Measurements from ENCODE around the gene EPC1.

Gene EPC1

DNA sequence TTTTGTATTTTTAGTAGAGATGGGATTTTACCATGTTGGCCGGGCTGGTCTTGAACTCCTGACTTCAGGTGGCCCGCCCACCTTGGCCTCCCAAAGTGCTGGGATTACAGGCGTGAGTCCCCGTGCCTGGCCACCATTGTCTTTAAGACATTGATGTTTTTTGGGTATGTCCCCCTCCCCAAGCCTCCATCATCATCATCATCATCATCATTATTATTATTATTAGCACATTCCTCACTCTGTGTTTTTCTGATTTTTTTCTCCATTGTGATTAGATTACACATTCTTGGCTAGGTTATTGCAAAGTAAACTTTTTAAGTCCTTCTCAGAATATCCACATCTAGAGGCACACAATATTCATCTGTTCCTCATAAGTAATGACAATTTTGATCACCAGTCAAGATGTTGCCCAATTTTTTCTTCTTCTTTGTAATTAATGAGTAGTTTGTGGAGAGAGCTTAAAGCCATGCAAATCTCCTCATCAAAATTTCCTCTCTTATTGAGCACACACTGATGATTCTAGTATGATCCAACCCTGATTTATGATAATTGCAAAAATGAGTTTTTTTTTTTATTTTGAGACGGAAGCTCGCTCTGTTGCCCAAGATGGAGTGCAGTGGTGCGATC lies 47.5 kb downstream of the EPC1 start:
- H4K91ac ChIP-seq (ENCODE audit: low read depth, low read length), result no peak overlapping the region
- H3K4me3 ChIP-seq (ENCODE audit: low read depth, low read length), result no peak overlapping the region
- H3K36me3 ChIP-seq (ENCODE audit: control insufficient read depth in 1 of 2, insufficient read depth in 2 of 2, low read length in 2 of 2), result peaks cover 7 to 8% of the 10 kb centered on the region in 2 experiments
- no peak overlapping the region for H2AK5ac ChIP-seq (ENCODE audit: low read length)
- no peaks in the 10 kb centered on the region for H3K27me3 ChIP-seq (ENCODE audit: insufficient read depth, low read length)
- no peaks in the 10 kb centered on the region for H3K9me3 ChIP-seq (ENCODE audit: insufficient read depth, low read depth, low read length)
- H3K4ac ChIP-seq (ENCODE audit: low read depth, low read length), result no peak overlapping the region
- H2BK12ac ChIP-seq (ENCODE audit: low read length), result no peak overlapping the region
- no peak overlapping the region for H2BK120ac ChIP-seq (ENCODE audit: insufficient read depth, low read length, poor library complexity)
- no peak overlapping the region for H3K27ac ChIP-seq (ENCODE audit: low read depth, low read length)
- H3K79me2 ChIP-seq (ENCODE audit: control insufficient read depth, insufficient read depth, low read length, poor library complexity), result no peaks in the 10 kb centered on the region
- no peak overlapping the region for H3K23ac ChIP-seq (ENCODE audit: low read length)
- no peak overlapping the region for H4K12ac ChIP-seq (ENCODE audit: low read depth, low read length)
- no peak overlapping the region for H4K8ac ChIP-seq (ENCODE audit: low read depth, low read length)
- no peak overlapping the region for H3K9ac ChIP-seq (ENCODE audit: low read length)
- H3K14ac ChIP-seq (ENCODE audit: low read length), result no peak overlapping the region
- no peak for DNase-seq
- WGBS (ENCODE audit: extremely low coverage, insufficient coverage, insufficient read length), result no CpG with 5 or more reads among the region's 7 CpGs
- H3K18ac ChIP-seq (ENCODE audit: low read length), result no peak overlapping the region
- H2BK5ac ChIP-seq (ENCODE audit: low read depth, low read length, poor library complexity), result no peak overlapping the region
- no peaks in the 10 kb centered on the region for H3K4me1 ChIP-seq (ENCODE audit: control insufficient read depth in 1 of 2, insufficient read depth in 2 of 2, low read length in 2 of 2)
- no peaks in the 10 kb centered on the region for H3K79me1 ChIP-seq (ENCODE audit: low read length)
- no peak overlapping the region for H2AFZ ChIP-seq (ENCODE audit: insufficient read depth, low read length, poor library complexity)
- H3K4me2 ChIP-seq (ENCODE audit: low read length), result no peak overlapping the region

DNA sequence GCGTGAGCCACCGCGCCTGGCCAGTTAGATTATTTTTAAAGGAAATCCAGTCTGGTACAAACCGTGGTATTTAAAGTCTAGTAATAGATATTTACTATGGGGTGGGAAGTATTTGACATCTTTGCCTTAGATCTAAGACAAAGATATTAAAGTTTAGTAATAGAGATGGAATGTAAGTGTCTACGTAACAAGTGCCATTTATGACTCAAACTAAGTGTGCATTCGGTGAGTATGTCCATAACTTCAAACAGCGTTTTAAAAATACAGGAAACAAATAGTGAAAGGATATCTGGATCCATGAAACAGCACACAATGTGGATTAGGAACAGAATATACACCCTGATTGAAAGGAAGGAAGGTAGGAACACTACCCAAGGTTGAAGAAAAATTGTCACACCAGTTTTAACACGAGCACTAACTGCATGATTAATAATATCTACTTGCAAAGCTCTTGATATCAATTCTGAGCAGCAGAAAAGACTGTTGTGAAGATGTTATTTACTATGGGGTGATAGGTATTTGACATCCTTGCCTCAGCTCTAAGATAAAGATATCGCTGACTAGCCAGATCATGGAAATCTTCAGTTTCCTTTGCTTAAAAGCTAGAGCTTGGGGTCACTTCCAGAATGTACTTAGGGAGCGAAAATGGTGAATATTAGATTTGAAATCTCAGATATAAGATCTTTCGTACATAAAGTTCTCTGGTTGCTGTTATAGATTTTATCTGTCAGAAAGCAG lies 48.7 kb downstream of the EPC1 start:
- H3K18ac ChIP-seq (ENCODE audit: low read length), result no peak overlapping the region
- H4K91ac ChIP-seq (ENCODE audit: low read depth, low read length), result no peak overlapping the region
- H3K9me3 ChIP-seq (ENCODE audit: insufficient read depth, low read depth, low read length), result no peaks in the 10 kb centered on the region
- no peak overlapping the region for H2BK5ac ChIP-seq (ENCODE audit: low read depth, low read length, poor library complexity)
- H2AFZ ChIP-seq (ENCODE audit: insufficient read depth, low read length, poor library complexity), result no peak overlapping the region
- no peak overlapping the region for H3K4ac ChIP-seq (ENCODE audit: low read depth, low read length)
- DNase-seq, result peak; percentile 44 to 88
- H2BK12ac ChIP-seq (ENCODE audit: low read length), result no peak overlapping the region
- no peaks in the 10 kb centered on the region for H3K27me3 ChIP-seq (ENCODE audit: insufficient read depth, low read length)
- peaks cover 4 to 7% of the 10 kb centered on the region in 2 experiments for H3K36me3 ChIP-seq (ENCODE audit: control insufficient read depth in 1 of 2, insufficient read depth in 2 of 2, low read length in 2 of 2)
- no peak overlapping the region for H4K12ac ChIP-seq (ENCODE audit: low read depth, low read length)
- no peak overlapping the region for H3K4me2 ChIP-seq (ENCODE audit: low read length)
- no peak overlapping the region for H2AK5ac ChIP-seq (ENCODE audit: low read length)
- no peaks in the 10 kb centered on the region for H3K79me1 ChIP-seq (ENCODE audit: low read length)
- H3K4me3 ChIP-seq (ENCODE audit: low read depth, low read length), result no peak overlapping the region
- H3K4me1 ChIP-seq (ENCODE audit: control insufficient read depth in 1 of 2, insufficient read depth in 2 of 2, low read length in 2 of 2), result no peaks in the 10 kb centered on the region
- H3K27ac ChIP-seq (ENCODE audit: low read depth, low read length), result no peak overlapping the region
- H3K23ac ChIP-seq (ENCODE audit: low read length), result no peak overlapping the region
- H3K79me2 ChIP-seq (ENCODE audit: control insufficient read depth, insufficient read depth, low read length, poor library complexity), result no peaks in the 10 kb centered on the region
- H3K9ac ChIP-seq (ENCODE audit: low read length), result no peak overlapping the region
- H3K14ac ChIP-seq (ENCODE audit: low read length), result no peak overlapping the region
- WGBS (ENCODE audit: extremely low coverage, insufficient coverage, insufficient read length), result no CpG with 5 or more reads among the region's 11 CpGs
- no peak overlapping the region for H4K8ac ChIP-seq (ENCODE audit: low read depth, low read length)
- H2BK120ac ChIP-seq (ENCODE audit: insufficient read depth, low read length, poor library complexity), result no peak overlapping the region

DNA sequence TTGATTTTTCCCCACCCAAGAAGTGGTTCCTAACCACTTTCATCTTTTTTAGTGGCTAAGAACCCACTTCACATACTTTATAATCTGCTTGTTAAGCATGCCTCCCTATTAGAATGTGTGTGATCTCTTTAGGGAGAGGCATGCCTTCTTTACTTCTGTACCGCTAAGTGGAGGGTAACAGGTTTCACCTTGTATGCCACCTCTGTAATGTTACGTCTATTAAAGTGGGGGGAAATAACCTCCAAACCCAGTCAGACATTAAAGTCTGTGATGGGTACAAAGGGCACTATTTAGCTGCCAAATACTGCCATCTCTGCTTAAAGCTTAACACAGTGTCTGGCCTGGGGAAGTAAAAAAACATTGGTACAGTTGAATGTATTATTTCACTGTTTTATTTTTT lies 51.9 kb downstream of the EPC1 start:
- Histone ChIP-seq H2AFZ (ENCODE audit: insufficient read depth, low read length, poor library complexity) (no peak overlapping the region), H3K18ac (ENCODE audit: low read length) (no peak overlapping the region), H3K9me3 (ENCODE audit: insufficient read depth, low read depth, low read length) (no peaks in the 10 kb centered on the region), H3K4me3 (ENCODE audit: low read depth, low read length) (no peak overlapping the region), H3K23ac (ENCODE audit: low read length) (no peak overlapping the region), H3K79me1 (ENCODE audit: low read length) (no peaks in the 10 kb centered on the region), H3K14ac (ENCODE audit: low read length) (no peak overlapping the region), H3K36me3 (ENCODE audit: control insufficient read depth in 1 of 2, insufficient read depth in 2 of 2, low read length in 2 of 2) (peaks cover 4 to 5% of the 10 kb centered on the region in 2 experiments), H3K4me1 (ENCODE audit: control insufficient read depth in 1 of 2, insufficient read depth in 2 of 2, low read length in 2 of 2) (no peaks in the 10 kb centered on the region), H3K4ac (ENCODE audit: low read depth, low read length) (no peak overlapping the region), H4K91ac (ENCODE audit: low read depth, low read length) (no peak overlapping the region), H2BK120ac (ENCODE audit: insufficient read depth, low read length, poor library complexity) (no peak overlapping the region), H3K9ac (ENCODE audit: low read length) (no peak overlapping the region), H2BK12ac (ENCODE audit: low read length) (no peak overlapping the region), H3K4me2 (ENCODE audit: low read length) (no peak overlapping the region), H2BK5ac (ENCODE audit: low read depth, low read length, poor library complexity) (no peak overlapping the region), H2AK5ac (ENCODE audit: low read length) (no peak overlapping the region), H3K27me3 (ENCODE audit: insufficient read depth, low read length) (no peaks in the 10 kb centered on the region), H3K79me2 (ENCODE audit: control insufficient read depth, insufficient read depth, low read length, poor library complexity) (no peaks in the 10 kb centered on the region), H3K27ac (ENCODE audit: low read depth, low read length) (no peak overlapping the region), H4K8ac (ENCODE audit: low read depth, low read length) (no peak overlapping the region), H4K12ac (ENCODE audit: low read depth, low read length) (no peak overlapping the region)
- WGBS (ENCODE audit: extremely low coverage, insufficient coverage, insufficient read length), result no CpG with 5 or more reads among the region's 2 CpGs
- DNase-seq, result no peak

GRCh38 chr10:32293581-32293980 lies 53.4 kb downstream of the EPC1 start:
- H3K9ac ChIP-seq (ENCODE audit: low read length), result no peak overlapping the region
- no peak overlapping the region for H2AK5ac ChIP-seq (ENCODE audit: low read length)
- no peaks in the 10 kb centered on the region for H3K27me3 ChIP-seq (ENCODE audit: insufficient read depth, low read length)
- H3K79me2 ChIP-seq (ENCODE audit: control insufficient read depth, insufficient read depth, low read length, poor library complexity), result no peaks in the 10 kb centered on the region
- H3K23ac ChIP-seq (ENCODE audit: low read length), result no peak overlapping the region
- H2BK120ac ChIP-seq (ENCODE audit: insufficient read depth, low read length, poor library complexity), result no peak overlapping the region
- H4K91ac ChIP-seq (ENCODE audit: low read depth, low read length), result no peak overlapping the region
- no peak overlapping the region for H2BK5ac ChIP-seq (ENCODE audit: low read depth, low read length, poor library complexity)
- no peak for DNase-seq
- H4K8ac ChIP-seq (ENCODE audit: low read depth, low read length), result no peak overlapping the region
- peaks cover 6 to 7% of the 10 kb centered on the region in 2 experiments for H3K36me3 ChIP-seq (ENCODE audit: control insufficient read depth in 1 of 2, insufficient read depth in 2 of 2, low read length in 2 of 2)
- no peak overlapping the region for H3K4ac ChIP-seq (ENCODE audit: low read depth, low read length)
- no peak overlapping the region for H3K4me3 ChIP-seq (ENCODE audit: low read depth, low read length)
- no peaks in the 10 kb centered on the region for H3K4me1 ChIP-seq (ENCODE audit: control insufficient read depth in 1 of 2, insufficient read depth in 2 of 2, low read length in 2 of 2)
- H2BK12ac ChIP-seq (ENCODE audit: low read length), result no peak overlapping the region
- H3K18ac ChIP-seq (ENCODE audit: low read length), result no peak overlapping the region
- WGBS (ENCODE audit: extremely low coverage, insufficient coverage, insufficient read length), result no CpG with 5 or more reads among the region's 4 CpGs
- no peak overlapping the region for H3K14ac ChIP-seq (ENCODE audit: low read length)
- H3K4me2 ChIP-seq (ENCODE audit: low read length), result no peak overlapping the region
- H3K79me1 ChIP-seq (ENCODE audit: low read length), result no peaks in the 10 kb centered on the region
- no peaks in the 10 kb centered on the region for H3K9me3 ChIP-seq (ENCODE audit: insufficient read depth, low read depth, low read length)
- H2AFZ ChIP-seq (ENCODE audit: insufficient read depth, low read length, poor library complexity), result no peak overlapping the region
- H3K27ac ChIP-seq (ENCODE audit: low read depth, low read length), result no peak overlapping the region
- H4K12ac ChIP-seq (ENCODE audit: low read depth, low read length), result no peak overlapping the region
